Large intestine (tissue), 3 donors: ENCODE measurements around the gene COMMD3. TPM values are rescaled to one million over a fixed set of nuclear protein-coding genes. Genes with fewer than 3 reads are reported as not detected.
"Not testable (repeated sequence)": the region's sequence is repeated elsewhere in the genome, so short reads cannot be mapped to it uniquely, and the experiment has no call there.

Experiments
- DNase-seq, 2 donors: peaks; one replicate each; pipeline versions ENCODE4 v3.0.0 to v3.0.0-alpha.2; 2013
- H3K27ac ChIP-seq: one replicate; pipeline ENCODE4 v1.5.1; 2013; ENCODE audit warnings: low read length
- H3K27me3 ChIP-seq: 2 replicates; pipeline ENCODE4 v1.6.1; 2013; ENCODE audit warnings: low read length; ENCODE audit not compliant: control insufficient read depth, insufficient read depth
- H3K36me3 ChIP-seq: 2 replicates; pipeline ENCODE4 v1.6.1; 2013; ENCODE audit warnings: low read length; ENCODE audit not compliant: control insufficient read depth, insufficient read depth
- H3K4me1 ChIP-seq: one replicate; pipeline ENCODE4 v1.6.1; 2013; ENCODE audit warnings: low read length; ENCODE audit not compliant: control insufficient read depth, insufficient read depth
- H3K4me3 ChIP-seq: one replicate; pipeline ENCODE4 v1.5.1; 2013; ENCODE audit warnings: low read length
- H3K9me3 ChIP-seq: one replicate; pipeline ENCODE4 v1.6.1; 2013; ENCODE audit warnings: mild to moderate bottlenecking, low read depth, low read length, moderate library complexity; ENCODE audit not compliant: control insufficient read depth
- WGBS: methylation state at CpG from one replicate; pipeline ENCODE4 v1.1.5; 2013; ENCODE audit warnings: low lambda C conversion rate; ENCODE audit not compliant: insufficient coverage; 5-methylcytosine and 5-hydroxymethylcytosine counted together
- polyA plus RNA-seq: library from polyadenylated mRNA; unstranded; fragments of 120-200 nt; gene quantifications from one replicate; pipeline ENCODE4 v1.2.1, GENCODE V29; 2013

COMMD3 gene
- polyA plus RNA-seq, 1 donor: 69.2 TPM

DNA sequence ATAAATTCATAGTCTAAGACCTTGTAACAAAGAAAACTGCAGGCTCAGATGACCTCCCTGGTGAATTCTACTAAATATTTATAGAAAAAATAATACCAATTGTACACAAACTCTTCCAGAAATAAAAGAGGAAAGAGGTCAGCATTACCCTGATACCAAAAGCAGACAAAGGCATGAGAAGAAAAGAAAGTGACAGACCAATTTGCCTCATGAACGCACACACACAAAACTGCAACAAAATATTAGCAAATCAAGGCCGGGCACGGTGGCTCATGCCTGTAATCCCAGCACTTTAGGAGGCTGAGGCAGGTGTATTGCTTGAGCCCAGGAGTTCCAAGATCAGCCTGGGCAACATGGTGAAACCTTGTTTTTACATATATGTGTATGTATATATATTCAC, 12.7 kb upstream of the COMMD3 start:
- Histone ChIP-seq H3K4me3 (no peak overlapping the region), H3K4me1 (no peaks in the 10 kb centered on the region), H3K36me3 (no peaks in the 10 kb centered on the region), H3K9me3 (no peaks in the 10 kb centered on the region), H3K27ac (no peak overlapping the region), H3K27me3 (peaks cover 6% of the 10 kb centered on the region)
- WGBS: 100% methylated on average over 1 of the region's 3 CpGs
- DNase-seq: no peak

DNA sequence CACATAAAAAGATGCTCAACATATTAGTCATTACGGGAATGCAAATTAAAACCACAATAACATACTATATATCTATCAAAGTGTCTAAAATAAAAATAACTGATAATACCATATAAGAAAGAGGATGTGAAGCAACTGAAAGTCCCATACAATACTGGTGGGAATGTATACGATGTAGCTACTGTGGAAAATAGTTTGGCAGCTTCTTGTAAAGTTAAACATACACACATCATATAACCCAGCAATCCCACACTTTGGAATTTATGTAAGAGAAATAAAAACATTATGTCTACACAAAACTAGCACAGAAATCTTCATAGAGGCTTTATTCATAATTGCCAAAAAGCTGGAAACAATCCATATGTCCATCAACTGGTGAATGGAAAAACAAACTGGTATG, 10.5 kb upstream of the COMMD3 start:
- Histone ChIP-seq H3K27me3 (peaks cover 6% of the 10 kb centered on the region), H3K9me3 (no peaks in the 10 kb centered on the region), H3K4me1 (no peaks in the 10 kb centered on the region), H3K27ac (no peak overlapping the region), H3K36me3 (no peaks in the 10 kb centered on the region), H3K4me3 (no peak overlapping the region)
- no CpG with 5 or more reads among the region's 2 CpGs for WGBS
- DNase-seq: no peak

DNA sequence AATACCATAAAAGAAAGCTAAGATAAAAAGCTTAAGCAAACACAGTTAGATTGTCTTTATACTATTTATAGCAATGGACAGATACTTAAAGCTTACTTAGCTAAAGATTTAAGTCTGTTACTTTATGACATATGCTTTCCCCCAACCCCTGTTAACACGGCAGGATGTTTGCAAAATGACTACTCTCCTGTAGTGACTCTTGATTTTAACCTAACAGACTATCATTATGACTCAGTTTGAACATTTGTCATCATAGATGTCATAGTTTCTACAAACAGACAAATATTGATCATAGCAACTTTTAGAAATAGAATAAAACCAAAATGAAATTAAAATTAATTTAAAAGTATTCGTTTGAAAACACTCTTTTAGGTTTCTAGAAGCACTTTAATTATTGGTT, 7.8 kb upstream of the COMMD3 start:
- DNase-seq: no peak

GRCh38 chr10:22309180-22310000, 6.8 kb upstream of the COMMD3 start:
- Histone ChIP-seq H3K27ac (no peak overlapping the region), H3K9me3 (no peaks in the 10 kb centered on the region), H3K4me3 (no peak overlapping the region), H3K36me3 (no peaks in the 10 kb centered on the region), H3K27me3 (peaks cover 9% of the 10 kb centered on the region), H3K4me1 (no peaks in the 10 kb centered on the region)
- no peak for DNase-seq
- 100% methylated on average over 1 of the region's 4 CpGs for WGBS

More for the DNA sequence above, 7.8 kb upstream of the COMMD3 start:
- Histone ChIP-seq H3K4me3 (no peak overlapping the region), H3K27ac (no peak overlapping the region), H3K27me3 (peaks cover 9% of the 10 kb centered on the region), H3K4me1 (no peaks in the 10 kb centered on the region), H3K9me3 (no peaks in the 10 kb centered on the region), H3K36me3 (no peaks in the 10 kb centered on the region)
- 70% methylated on average over 1 of the region's 2 CpGs for WGBS

DNA sequence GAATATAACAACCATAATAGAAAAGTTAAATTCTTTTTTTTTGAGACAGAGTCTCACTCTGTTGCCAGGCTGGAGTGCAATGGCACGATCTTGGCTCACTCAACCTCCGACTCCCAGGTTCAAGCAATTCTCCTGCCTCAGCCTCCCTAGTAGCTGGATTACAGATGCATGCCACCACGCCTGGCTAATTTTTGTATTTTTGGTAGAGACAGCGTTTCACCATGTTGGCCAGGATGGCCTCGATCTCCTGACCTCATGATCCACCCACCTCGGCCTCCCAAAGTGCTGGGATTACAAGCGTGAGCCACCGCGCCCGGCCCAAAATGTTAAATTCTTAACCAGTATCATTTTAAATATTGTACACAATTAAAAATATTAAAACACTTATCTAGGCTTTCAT, 6.2 kb upstream of the COMMD3 start:
- not testable (repeated sequence) for H3K36me3 ChIP-seq, H3K4me1 ChIP-seq, DNase-seq, H3K27ac ChIP-seq, H3K9me3 ChIP-seq, H3K4me3 ChIP-seq
- H3K27me3 ChIP-seq: peaks cover 11% of the 10 kb centered on the region
- 100% methylated on average over 1 of the region's 10 CpGs for WGBS

DNA sequence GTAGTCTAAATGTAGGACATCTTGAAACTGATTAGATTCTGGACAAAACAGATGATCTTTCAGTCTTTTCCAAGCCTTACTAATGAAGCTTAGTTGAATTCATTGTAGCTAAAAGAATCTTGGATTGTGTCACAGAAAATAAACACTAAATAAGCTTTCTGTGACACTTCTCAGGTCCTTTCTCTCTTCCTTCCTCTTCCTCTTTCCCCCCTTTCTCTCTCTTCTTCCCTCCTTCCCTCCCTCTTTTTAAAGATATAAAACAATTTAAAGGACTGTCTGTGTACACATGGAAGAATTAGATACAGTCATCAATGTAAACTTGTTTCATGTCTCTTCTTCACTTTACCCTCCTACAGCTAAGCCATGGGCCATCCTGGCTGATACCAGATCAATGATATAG, 5.3 kb upstream of the COMMD3 start:
- H3K4me3 ChIP-seq: no peak overlapping the region
- peaks cover 11% of the 10 kb centered on the region for H3K27me3 ChIP-seq
- no peak overlapping the region for H3K27ac ChIP-seq
- no peak for DNase-seq
- H3K4me1 ChIP-seq: no peaks in the 10 kb centered on the region
- H3K36me3 ChIP-seq: no peaks in the 10 kb centered on the region
- no peaks in the 10 kb centered on the region for H3K9me3 ChIP-seq

DNA sequence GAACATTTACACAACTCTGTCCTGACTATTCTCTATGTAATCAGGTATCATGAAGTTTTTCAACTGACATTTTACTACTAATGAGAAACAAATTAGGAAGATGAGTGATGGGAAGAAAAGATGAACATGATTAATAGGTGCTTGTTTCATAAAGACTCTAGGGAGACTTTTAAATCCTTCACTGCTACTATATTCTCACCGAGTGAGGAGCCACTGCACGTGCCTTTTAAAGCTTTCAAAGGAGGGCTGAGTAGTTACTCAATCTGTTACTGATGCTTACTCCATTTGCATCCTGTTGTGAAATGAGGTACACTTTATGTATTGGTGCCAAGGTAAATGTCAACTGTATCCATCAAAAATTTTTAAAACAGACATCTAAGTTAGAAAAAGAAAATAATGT, 1.3 kb upstream of the COMMD3 start:
- H3K9me3 ChIP-seq: no peaks in the 10 kb centered on the region
- peaks cover 5% of the 10 kb centered on the region for H3K27me3 ChIP-seq
- whole genome bisulfite sequencing: 90% methylated on average over 2 of the region's 2 CpGs
- peaks cover 9% of the 10 kb centered on the region for H3K4me1 ChIP-seq
- H3K36me3 ChIP-seq: no peaks in the 10 kb centered on the region
- H3K27ac ChIP-seq: no peak overlapping the region
- H3K4me3 ChIP-seq: no peak overlapping the region
- DNase-seq: no peak

- peak overlapping the region; percentile 85 for H3K27ac ChIP-seq
- H3K36me3 ChIP-seq: no peaks in the 10 kb centered on the region
- peak in 1 of 2 donors; percentile 31 for DNase-seq
- peak overlapping the region; percentile 97 for H3K4me3 ChIP-seq
- peaks cover 11% of the 10 kb centered on the region for H3K4me1 ChIP-seq
- WGBS: no CpG with 5 or more reads among the region's 53 CpGs
- H3K27me3 ChIP-seq: peaks cover 5% of the 10 kb centered on the region
- no peaks in the 10 kb centered on the region for H3K9me3 ChIP-seq
Measured at GRCh38 chr10:22315455-22316285, 518 bp upstream of the COMMD3 start.

DNA sequence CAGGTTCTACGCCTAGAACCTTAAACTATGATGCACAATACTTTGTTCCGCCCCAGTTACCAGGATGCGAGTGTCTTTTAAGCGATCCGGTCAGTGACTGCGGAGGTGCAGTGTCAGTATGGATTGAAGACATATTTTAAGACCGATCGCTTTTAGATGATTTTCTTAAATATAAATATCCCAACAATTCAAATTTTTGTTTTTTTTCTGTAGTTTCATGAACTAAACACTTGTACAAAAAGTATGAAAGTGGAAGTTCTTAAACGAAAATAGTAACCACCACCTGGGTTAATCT, 835 bp downstream of the COMMD3 start:
- Histone ChIP-seq H3K27me3 (peaks cover 4% of the 10 kb centered on the region), H3K4me3 (peak overlapping the region; percentile 97), H3K9me3 (no peaks in the 10 kb centered on the region), H3K4me1 (peaks cover 11% of the 10 kb centered on the region), H3K36me3 (no peaks in the 10 kb centered on the region), H3K27ac (peak overlapping the region; percentile 94)
- WGBS: 20% methylated on average over 1 of the region's 9 CpGs
- DNase-seq: no peak

DNA sequence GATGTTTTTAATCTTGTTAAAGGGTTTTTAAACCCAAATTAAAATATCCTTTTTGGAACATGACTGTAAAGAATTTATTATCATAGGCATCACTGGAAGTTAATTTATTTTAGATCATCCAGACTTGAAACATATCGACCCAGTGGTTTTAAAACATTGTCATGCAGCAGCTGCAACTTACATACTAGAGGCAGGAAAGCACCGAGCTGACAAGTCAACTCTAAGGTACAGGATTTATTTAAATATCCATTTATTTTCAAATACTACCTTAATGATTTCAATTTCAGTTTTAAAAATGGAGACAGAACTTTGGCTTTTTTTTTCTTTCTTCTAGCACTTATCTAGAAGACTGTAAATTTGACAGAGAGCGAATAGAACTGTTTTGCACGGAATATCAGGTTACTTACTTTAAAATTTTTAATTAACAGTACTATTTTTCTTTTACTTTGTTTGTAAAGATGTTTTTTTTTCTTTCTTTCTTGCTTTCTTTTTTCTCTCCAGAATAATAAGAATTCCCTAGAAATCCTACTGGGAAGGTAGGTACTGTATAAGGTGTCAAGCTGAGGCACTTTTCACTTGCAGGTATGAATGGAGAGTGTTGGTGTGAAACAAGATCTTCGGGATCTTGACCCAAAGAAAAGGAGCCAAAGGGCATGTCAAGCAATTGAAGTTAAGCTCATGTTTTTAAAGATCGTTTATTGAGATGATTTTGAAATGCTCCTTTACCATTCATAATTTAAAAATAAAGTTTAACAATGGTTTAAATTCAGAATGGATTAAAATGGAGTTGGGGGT, 1.8 kb downstream of the COMMD3 start:
- Histone ChIP-seq H3K9me3 (no peaks in the 10 kb centered on the region), H3K27ac (no peak overlapping the region), H3K27me3 (peaks cover 12% of the 10 kb centered on the region), H3K4me1 (peaks cover 11% of the 10 kb centered on the region), H3K4me3 (no peak overlapping the region), H3K36me3 (no peaks in the 10 kb centered on the region)
- WGBS: 98% methylated on average over 4 of the region's 6 CpGs
- DNase-seq: no peak
